ENCODE data around the gene PLTP. TPM values are rescaled to one million over a fixed set of nuclear protein-coding genes. Genes with fewer than 3 reads are reported as not detected.

Gene PLTP
- total and polyA plus RNA-seq, 2 of the 13 experiments (the other 11 are each of a cell fraction or from before 2014, with no cell fraction given) = 16.9 to 28.6 TPM

DNA sequence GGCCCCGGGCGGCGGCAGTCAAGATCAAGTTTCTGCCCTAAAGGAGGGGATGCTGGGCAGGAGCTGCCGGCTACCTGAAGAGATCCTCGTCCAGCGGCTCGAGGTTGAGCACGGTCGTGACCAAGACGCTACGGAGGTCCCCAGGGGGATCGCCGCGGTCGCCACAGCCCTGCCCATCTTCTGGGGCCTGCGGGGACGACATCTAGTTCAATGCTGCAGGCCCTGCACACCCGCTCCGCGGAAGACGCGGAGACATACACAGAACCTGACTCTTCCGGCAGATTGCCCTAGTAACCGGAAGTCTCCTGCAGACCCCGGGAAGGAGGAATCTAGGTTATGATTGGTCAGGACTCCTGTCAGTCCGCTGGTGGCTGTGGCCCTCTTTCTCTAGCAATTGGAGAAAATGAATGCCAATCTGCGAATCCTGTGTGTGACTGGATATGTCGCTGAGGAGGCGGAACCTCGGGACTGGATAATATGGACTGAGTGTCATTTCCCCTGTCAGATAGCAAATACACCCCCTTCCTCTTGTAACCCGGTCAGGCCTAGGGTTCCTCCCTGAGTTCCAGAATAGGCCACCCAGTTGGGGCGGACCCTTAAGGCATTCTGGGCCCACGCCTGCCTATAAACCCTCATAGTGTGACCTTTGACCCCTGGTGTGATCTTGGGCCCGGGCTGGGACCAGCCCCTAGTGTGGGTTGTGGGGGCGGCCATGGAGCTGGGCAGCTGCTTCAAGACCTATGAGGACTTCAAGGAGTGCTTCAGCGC, 54.7 kb downstream of the PLTP start, which contains the start of the genes ACOT8 and ZSWIM3 (continued):
- peak; percentile 99 for TF ChIP-seq ELF4 (CRISPR knock-in tag; IDR thresholded peaks at IDR 0.05; ENCODE audit: borderline replicate concordance)
- TF ChIP-seq, protein P1, sequence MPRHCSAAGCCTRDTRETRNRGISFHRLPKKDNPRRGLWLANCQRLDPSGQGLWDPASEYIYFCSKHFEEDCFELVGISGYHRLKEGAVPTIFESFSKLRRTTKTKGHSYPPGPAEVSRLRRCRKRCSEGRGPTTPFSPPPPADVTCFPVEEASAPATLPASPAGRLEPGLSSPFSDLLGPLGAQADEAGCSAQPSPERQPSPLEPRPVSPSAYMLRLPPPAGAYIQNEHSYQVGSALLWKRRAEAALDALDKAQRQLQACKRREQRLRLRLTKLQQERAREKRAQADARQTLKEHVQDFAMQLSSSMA (CRISPR knock-in tag; IDR thresholded peaks at IDR 0.05) = peak; percentile 97
- TF ChIP-seq ZNF850 (CRISPR knock-in tag; conservative IDR thresholded peaks at IDR 0.05) = no peak
- TF ChIP-seq RBM22 (optimal IDR thresholded peaks at IDR 0.05; ENCODE audit: low read length) = no peak
- no peak for TF ChIP-seq ISX (CRISPR knock-in tag; conservative IDR thresholded peaks at IDR 0.05)
- TF ChIP-seq, protein P2, sequence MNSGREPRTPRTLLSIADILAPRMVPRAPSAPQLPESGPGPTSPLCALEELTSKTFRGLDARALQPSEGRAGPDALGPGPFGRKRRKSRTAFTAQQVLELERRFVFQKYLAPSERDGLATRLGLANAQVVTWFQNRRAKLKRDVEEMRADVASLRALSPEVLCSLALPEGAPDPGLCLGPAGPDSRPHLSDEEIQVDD (CRISPR knock-in tag; IDR thresholded peaks at IDR 0.05; ENCODE audit: borderline replicate concordance) = peak; percentile 90; the same call in 1 of the 2 replicates
- no peak for TF ChIP-seq ZFP37 (CRISPR knock-in tag; IDR thresholded peaks at IDR 0.05; ENCODE audit: borderline replicate concordance)
- TF ChIP-seq SIX1 (CRISPR knock-in tag; IDR thresholded peaks at IDR 0.05; ENCODE audit: borderline replicate concordance) = peak; percentile 47
- TF ChIP-seq, protein P3, sequence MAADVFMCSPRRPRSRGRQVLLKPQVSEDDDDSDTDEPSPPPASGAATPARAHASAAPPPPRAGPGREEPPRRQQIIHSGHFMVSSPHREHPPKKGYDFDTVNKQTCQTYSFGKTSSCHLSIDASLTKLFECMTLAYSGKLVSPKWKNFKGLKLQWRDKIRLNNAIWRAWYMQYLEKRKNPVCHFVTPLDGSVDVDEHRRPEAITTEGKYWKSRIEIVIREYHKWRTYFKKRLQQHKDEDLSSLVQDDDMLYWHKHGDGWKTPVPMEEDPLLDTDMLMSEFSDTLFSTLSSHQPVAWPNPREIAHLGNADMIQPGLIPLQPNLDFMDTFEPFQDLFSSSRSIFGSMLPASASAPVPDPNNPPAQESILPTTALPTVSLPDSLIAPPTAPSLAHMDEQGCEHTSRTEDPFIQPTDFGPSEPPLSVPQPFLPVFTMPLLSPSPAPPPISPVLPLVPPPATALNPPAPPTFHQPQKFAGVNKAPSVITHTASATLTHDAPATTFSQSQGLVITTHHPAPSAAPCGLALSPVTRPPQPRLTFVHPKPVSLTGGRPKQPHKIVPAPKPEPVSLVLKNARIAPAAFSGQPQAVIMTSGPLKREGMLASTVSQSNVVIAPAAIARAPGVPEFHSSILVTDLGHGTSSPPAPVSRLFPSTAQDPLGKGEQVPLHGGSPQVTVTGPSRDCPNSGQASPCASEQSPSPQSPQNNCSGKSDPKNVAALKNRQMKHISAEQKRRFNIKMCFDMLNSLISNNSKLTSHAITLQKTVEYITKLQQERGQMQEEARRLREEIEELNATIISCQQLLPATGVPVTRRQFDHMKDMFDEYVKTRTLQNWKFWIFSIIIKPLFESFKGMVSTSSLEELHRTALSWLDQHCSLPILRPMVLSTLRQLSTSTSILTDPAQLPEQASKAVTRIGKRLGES (CRISPR knock-in tag; IDR thresholded peaks at IDR 0.05; ENCODE audit: borderline replicate concordance) = peak; percentile 47; the same call in 1 of the 2 replicates
- TF ChIP-seq PHF8 (CRISPR knock-in tag; IDR thresholded peaks at IDR 0.05) = peak; percentile 99
- TF ChIP-seq ZC3H4 (CRISPR knock-in tag; IDR thresholded peaks at IDR 0.05; ENCODE audit: borderline replicate concordance) = no peak; the same call in 1 of the 2 replicates
- TF ChIP-seq SCMH1 (CRISPR knock-in tag; IDR thresholded peaks at IDR 0.05; ENCODE audit: borderline replicate concordance) = no peak
- TF ChIP-seq ZNF564 (CRISPR knock-in tag; IDR thresholded peaks at IDR 0.05) = no peak; the same call in none of the 2 replicates
- TF ChIP-seq DPF2 (CRISPR knock-in tag; IDR thresholded peaks at IDR 0.05; ENCODE audit: borderline replicate concordance, low read depth) = no peak
- TF ChIP-seq FOXK1 (CRISPR knock-in tag; IDR thresholded peaks at IDR 0.05; ENCODE audit: borderline replicate concordance, low read depth) = peak; percentile 95; the same call in 1 of the 2 replicates
- TF ChIP-seq TP53 (CRISPR knock-in tag; conservative IDR thresholded peaks at IDR 0.05) = 0 out of 2 replicates have a peak, but pooled peaks have one; percentile 57
- TF ChIP-seq BRF2 (CRISPR knock-in tag; IDR thresholded peaks at IDR 0.05) = no peak
- peak; percentile 100 for TF ChIP-seq SP2 (CRISPR knock-in tag; IDR thresholded peaks at IDR 0.05)
- peak; percentile 90 for TF ChIP-seq DMAP1 (CRISPR knock-in tag; IDR thresholded peaks at IDR 0.05)
- peak; percentile 95 for TF ChIP-seq ZNF430 (CRISPR knock-in tag; IDR thresholded peaks at IDR 0.05)
- no peak for TF ChIP-seq ZNF496 (CRISPR knock-in tag; IDR thresholded peaks at IDR 0.05; ENCODE audit: insufficient replicate concordance)
- TF ChIP-seq, protein P4, sequence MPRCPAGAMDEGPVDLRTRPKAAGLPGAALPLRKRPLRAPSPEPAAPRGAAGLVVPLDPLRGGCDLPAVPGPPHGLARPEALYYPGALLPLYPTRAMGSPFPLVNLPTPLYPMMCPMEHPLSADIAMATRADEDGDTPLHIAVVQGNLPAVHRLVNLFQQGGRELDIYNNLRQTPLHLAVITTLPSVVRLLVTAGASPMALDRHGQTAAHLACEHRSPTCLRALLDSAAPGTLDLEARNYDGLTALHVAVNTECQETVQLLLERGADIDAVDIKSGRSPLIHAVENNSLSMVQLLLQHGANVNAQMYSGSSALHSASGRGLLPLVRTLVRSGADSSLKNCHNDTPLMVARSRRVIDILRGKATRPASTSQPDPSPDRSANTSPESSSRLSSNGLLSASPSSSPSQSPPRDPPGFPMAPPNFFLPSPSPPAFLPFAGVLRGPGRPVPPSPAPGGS (CRISPR knock-in tag; IDR thresholded peaks at IDR 0.05) = peak; percentile 89
- peak; percentile 41 for TF ChIP-seq CEBPG (CRISPR knock-in tag; IDR thresholded peaks at IDR 0.05)
- peak; percentile 43; the same call in 1 of the 2 replicates for TF ChIP-seq TBX3 (IDR thresholded peaks at IDR 0.05; ENCODE audit: borderline replicate concordance)

Data from HepG2 (cell line).